ENCODE data around the gene TTC31. TPM values are rescaled to one million over a fixed set of nuclear protein-coding genes. Genes with fewer than 3 reads are reported as not detected.

The TTC31 gene
- total RNA-seq, 1 donor from 2014 or later = 19.1 TPM

DNA sequence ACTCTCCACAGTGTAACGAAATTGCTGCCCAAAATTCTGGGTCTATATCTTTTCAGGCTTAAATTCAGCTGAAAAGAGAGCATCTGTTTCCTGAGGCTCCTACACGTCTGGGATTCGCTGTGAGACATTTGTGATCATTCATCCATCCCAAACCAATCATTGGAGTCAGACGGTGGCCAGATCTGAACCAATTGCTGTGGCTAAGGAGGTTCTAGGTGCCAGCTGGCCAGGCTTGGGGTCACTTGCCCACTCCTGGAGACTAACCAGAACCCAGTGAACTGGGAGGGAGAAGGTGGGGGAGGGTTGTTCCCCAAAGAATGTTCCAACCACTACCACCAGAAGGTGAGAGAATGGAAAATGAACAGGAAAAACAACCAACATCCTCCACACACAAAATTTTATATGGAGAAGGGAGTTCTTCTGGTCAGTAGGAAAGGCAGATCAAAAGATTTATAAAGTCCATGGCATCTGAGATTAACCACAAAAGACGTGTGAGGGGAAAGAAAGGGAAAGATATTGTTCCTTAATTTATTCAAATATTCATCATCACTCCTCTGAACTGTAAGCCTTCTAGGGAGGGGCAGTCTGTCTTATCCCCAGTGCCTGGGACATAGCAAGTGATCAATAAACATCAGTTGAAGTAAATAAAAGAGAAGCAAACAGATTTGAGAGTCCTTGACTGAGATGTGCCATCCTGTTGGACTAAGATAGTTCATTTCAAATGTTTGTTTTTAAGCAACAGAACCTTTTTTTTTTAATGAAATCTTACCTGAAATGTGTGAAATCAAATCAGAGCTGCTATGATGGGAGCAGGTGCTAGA lies 38.2 kb upstream of the TTC31 start:
- no peaks in the 10 kb centered on the region for H3K36me3 ChIP-seq (ENCODE audit: control insufficient read depth, insufficient read depth, low read length)
- no peak for TF ChIP-seq CTCF (IDR thresholded peaks at IDR 0.05; ENCODE audit: insufficient read depth, low read length, poor library complexity, severe bottlenecking)
- H3K27me3 ChIP-seq (ENCODE audit: control insufficient read depth, insufficient read depth, low read length) = no peaks in the 10 kb centered on the region
- H3K4me3 ChIP-seq (ENCODE audit: low read depth, low read length) = no peak overlapping the region
- no peak for DNase-seq (ENCODE audit: low read depth)

GRCh38 chr2:74447230-74447999 lies 35.5 kb upstream of the TTC31 start:
- no peak overlapping the region for H3K4me3 ChIP-seq (ENCODE audit: low read depth, low read length)
- no peak for DNase-seq (ENCODE audit: low read depth)
- H3K27me3 ChIP-seq (ENCODE audit: control insufficient read depth, insufficient read depth, low read length) = no peaks in the 10 kb centered on the region
- no peak for TF ChIP-seq CTCF (IDR thresholded peaks at IDR 0.05; ENCODE audit: insufficient read depth, low read length, poor library complexity, severe bottlenecking)
- H3K36me3 ChIP-seq (ENCODE audit: control insufficient read depth, insufficient read depth, low read length) = no peaks in the 10 kb centered on the region

- Histone ChIP-seq H3K27me3 (ENCODE audit: control insufficient read depth, insufficient read depth, low read length) (no peaks in the 10 kb centered on the region), H3K36me3 (ENCODE audit: control insufficient read depth, insufficient read depth, low read length) (no peaks in the 10 kb centered on the region), H3K4me3 (ENCODE audit: low read depth, low read length) (no peak overlapping the region)
- TF ChIP-seq CTCF (IDR thresholded peaks at IDR 0.05; ENCODE audit: insufficient read depth, low read length, poor library complexity, severe bottlenecking) = no peak
- DNase-seq (ENCODE audit: low read depth) = no peak
Observed at GRCh38 chr2:74448771-74449170, 34.1 kb upstream of the TTC31 start.

DNA sequence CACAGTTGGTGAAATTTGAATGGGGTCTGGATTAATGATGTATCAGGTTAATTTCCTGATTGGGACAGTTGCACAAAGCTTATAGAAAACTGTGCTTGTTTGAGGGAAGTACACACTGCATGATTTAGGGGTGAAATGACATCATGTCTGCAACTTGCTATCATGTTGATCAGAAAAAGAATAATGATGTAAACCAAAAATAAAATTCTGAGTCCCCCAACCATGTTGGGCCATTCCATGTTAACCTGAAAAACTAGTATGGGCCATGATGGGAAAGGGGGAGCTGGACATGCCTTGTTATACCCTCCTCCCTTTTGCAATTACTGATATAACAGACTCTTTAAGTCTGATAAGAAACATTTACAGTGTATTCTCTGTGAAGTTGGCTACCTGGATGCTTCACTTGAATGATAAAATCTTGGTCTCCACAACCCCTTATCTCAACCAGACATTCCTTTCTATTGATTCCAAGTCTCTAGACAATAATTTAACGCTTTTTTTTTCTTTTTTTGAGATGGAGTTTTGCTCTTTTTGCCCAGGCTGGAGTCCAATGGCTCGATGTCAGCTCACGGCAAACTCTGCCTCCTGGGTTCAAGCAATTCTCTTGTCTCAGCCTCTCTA lies 32.2 kb upstream of the TTC31 start:
- Histone ChIP-seq H3K4me3 (ENCODE audit: low read depth, low read length) (no peak overlapping the region), H3K27me3 (ENCODE audit: control insufficient read depth, insufficient read depth, low read length) (no peaks in the 10 kb centered on the region), H3K36me3 (ENCODE audit: control insufficient read depth, insufficient read depth, low read length) (no peaks in the 10 kb centered on the region)
- DNase-seq (ENCODE audit: low read depth) = no peak
- no peak for TF ChIP-seq CTCF (IDR thresholded peaks at IDR 0.05; ENCODE audit: insufficient read depth, low read length, poor library complexity, severe bottlenecking)

DNA sequence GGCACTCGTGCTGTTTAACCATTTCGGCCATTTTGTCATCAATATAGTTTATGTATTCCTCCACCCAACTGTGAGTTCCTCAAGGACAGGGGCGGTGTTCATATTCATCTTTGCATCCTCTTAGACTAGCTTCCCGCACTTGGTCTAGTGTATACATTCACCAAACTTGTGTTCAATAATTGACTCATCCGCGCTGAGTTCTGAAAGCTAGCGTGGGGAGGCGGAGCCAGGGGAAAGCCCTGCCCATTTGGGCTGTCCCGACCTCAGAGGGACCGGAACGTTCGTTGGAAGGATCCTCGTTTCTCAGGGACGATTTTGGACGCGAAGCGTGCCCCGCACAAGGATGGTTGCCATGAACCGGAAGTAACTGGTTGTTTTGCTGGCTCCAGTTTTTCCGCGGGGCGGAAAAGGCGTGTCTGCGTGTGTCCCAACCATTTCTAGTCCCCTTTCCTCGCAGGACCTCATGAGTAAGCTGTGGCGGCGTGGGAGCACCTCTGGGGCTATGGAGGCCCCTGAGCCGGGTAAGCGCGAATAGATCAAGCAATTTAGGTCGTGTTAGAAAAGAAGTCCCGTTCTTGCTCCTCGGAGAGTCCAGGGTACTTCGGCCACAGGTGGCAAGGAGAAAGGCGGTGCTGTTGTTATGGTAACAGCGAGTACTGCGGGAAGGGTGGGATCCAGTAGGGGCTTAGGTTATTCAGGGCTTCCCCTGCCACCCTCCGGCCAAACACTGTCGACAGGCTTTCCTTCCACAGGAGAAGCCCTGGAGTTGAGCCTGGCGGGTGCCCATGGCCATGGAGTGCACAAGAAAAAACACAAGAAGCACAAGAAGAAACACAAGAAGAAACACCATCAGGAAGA lies 28.0 kb upstream of the TTC31 start, which contains the start of gene INO80B:
TSS of gene INO80B (plus strand) at position 434 of the 858 bp plus-strand sequence. CDS start at position 464, 30 bp downstream.
- DNase-seq (ENCODE audit: low read depth) = peak; percentile 90
- TF ChIP-seq CTCF (IDR thresholded peaks at IDR 0.05; ENCODE audit: insufficient read depth, low read length, poor library complexity, severe bottlenecking) = no peak
- Histone ChIP-seq H3K27me3 (ENCODE audit: control insufficient read depth, insufficient read depth, low read length) (no peaks in the 10 kb centered on the region), H3K4me3 (ENCODE audit: low read depth, low read length) (peak within 1 kb of the TSS; percentile 59), H3K36me3 (ENCODE audit: control insufficient read depth, insufficient read depth, low read length) (no peaks in the 10 kb centered on the region)
